Vagina (tissue), 2 donors: ENCODE results near the gene GATAD2B.

ENCODE experiments used
- CTCF ChIP-seq, 3 experiments: fragments of 450-650 bp in 2 of 3; fragments of 200-600 bp in 1 of 3; sonication (generic) in 1 of 3; IDR thresholded peaks; one replicate each; pipeline ENCODE4 v1.5.1; 2017 to 2019; ENCODE audit warnings: antibody characterized with exemption in 3 of 3, mild to moderate bottlenecking in 2 of 3, moderate library complexity in 2 of 3
- POLR2A ChIP-seq, 2 donors: fragments of 450-650 bp; IDR thresholded peaks; one replicate each; pipeline ENCODE4 v1.6.1; 2017; ENCODE audit warnings: antibody characterized with exemption in 2 of 2, mild to moderate bottlenecking in 2 of 2, moderate library complexity in 2 of 2
- POLR2AphosphoS5 ChIP-seq, 2 donors: sonication (generic); formaldehyde crosslinking; IDR thresholded peaks; one replicate each; pipeline ENCODE4 v1.9.0; 2017; ENCODE audit warnings: antibody characterized with exemption in 2 of 2, mild to moderate bottlenecking in 2 of 2, low read depth in 1 of 2; ENCODE audit not compliant: insufficient read depth in 1 of 2

DNA sequence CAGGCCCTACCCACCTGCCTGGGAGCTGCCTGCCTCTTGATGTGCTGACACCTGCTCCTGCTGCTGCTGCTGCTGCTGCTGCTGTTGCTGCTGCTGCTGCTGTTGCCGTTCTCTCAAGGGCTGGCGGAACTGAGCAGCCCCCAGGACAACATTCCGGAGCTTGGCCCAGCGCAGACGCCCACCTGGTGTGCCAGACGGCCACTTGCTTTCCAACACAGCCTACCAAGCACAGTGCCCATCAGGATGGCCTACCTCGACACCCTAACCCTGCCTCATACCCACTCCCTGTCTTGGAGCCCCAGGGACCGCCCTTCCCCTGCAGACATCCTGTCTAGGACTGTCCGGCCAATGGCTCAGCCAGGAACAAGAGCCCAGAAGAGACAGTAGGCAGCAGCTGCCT, 12.0 kb upstream of the GATAD2B start:
- TF ChIP-seq CTCF (IDR thresholded peaks at IDR 0.05) (no peak), POLR2A (IDR thresholded peaks at IDR 0.05) (no peak), POLR2AphosphoS5 (IDR thresholded peaks at IDR 0.05; ENCODE audit: insufficient read depth in 1 of 2, low read depth in 1 of 2) (no peak)
